Keratinocyte (primary cell): ENCODE data around the gene LDB1. TPM values are rescaled to one million over a fixed set of nuclear protein-coding genes. Genes with fewer than 3 reads are reported as not detected.

ENCODE experiments used
- DNase-seq: peaks from one replicate; pipeline ENCODE4 v3.0.0-alpha.2; 2011; ENCODE audit warnings: low read depth, missing footprints, low spot score
- FAIRE-seq: peaks from 2 replicates; lab custom pipeline; 2011; peaks lifted over from hg19 to GRCh38; lab: Jason Lieb, UNC
- H2AFZ ChIP-seq: 2 replicates; pipeline ENCODE4 v1.6.0; 2012; ENCODE audit warnings: low read length, control low read depth, inconsistent platforms; ENCODE audit not compliant: control insufficient read depth
- H3K27ac ChIP-seq: 2 replicates; pipeline ENCODE4 v1.5.1; 2011; ENCODE audit warnings: low read length; ENCODE audit not compliant: control insufficient read depth, insufficient read depth
- H3K27me3 ChIP-seq: 3 replicates; pipeline ENCODE4 v1.6.0; 2011; ENCODE audit warnings: low read length; ENCODE audit not compliant: control insufficient read depth, insufficient read depth; ENCODE audit errors: extremely low read depth
- H3K36me3 ChIP-seq, 2 experiments: 2 replicates in 1 of 2; 3 replicates in 1 of 2; pipeline ENCODE4 v1.5.1; 2011; ENCODE audit warnings: low read length in 2 of 2, mild to moderate bottlenecking in 1 of 2; ENCODE audit not compliant: control insufficient read depth in 2 of 2, insufficient read depth in 2 of 2; ENCODE audit errors: extremely low read depth in 1 of 2
- H3K4me1 ChIP-seq: 3 replicates; pipeline ENCODE4 v1.5.1; 2011; ENCODE audit warnings: low read length; ENCODE audit not compliant: control insufficient read depth, insufficient read depth; ENCODE audit errors: extremely low read depth
- H3K4me2 ChIP-seq: 3 replicates; pipeline ENCODE4 v1.6.0; 2011; ENCODE audit warnings: low read depth, low read length; ENCODE audit not compliant: control insufficient read depth, insufficient read depth; ENCODE audit errors: extremely low read depth
- H3K4me3 ChIP-seq, 3 experiments: fragments of 200-600 bp in 1 of 3; sonication (generic) in 1 of 3; 2 replicates in 2 of 3; 3 replicates in 1 of 3; pipeline ENCODE4 v1.5.1; 2011 to 2016; ENCODE audit warnings: low read length in 3 of 3, mild to moderate bottlenecking in 3 of 3, control low read depth in 2 of 3, inconsistent platforms in 1 of 3, low read depth in 1 of 3, mixed read lengths in 1 of 3, mixed run types in 1 of 3, moderate library complexity in 1 of 3; ENCODE audit not compliant: control insufficient read depth in 2 of 3, insufficient read depth in 2 of 3; ENCODE audit errors: extremely low read depth in 1 of 3
- H3K79me2 ChIP-seq: 2 replicates; pipeline ENCODE4 v1.6.0; 2012; ENCODE audit warnings: low read length; ENCODE audit not compliant: control insufficient read depth, insufficient read depth
- H3K9ac ChIP-seq: 3 replicates; pipeline ENCODE4 v1.6.0; 2011; ENCODE audit warnings: low read length; ENCODE audit not compliant: control insufficient read depth, insufficient read depth; ENCODE audit errors: extremely low read depth
- H3K9me1 ChIP-seq: 3 replicates; pipeline ENCODE4 v1.6.0; 2011; ENCODE audit warnings: low read length; ENCODE audit not compliant: control insufficient read depth, insufficient read depth; ENCODE audit errors: extremely low read depth
- H3K9me3 ChIP-seq: 2 replicates; pipeline ENCODE4 v1.5.1; 2012; ENCODE audit warnings: low read depth, low read length; ENCODE audit not compliant: control insufficient read depth
- H4K20me1 ChIP-seq: 3 replicates; pipeline ENCODE4 v1.6.0; 2011; ENCODE audit warnings: low read length; ENCODE audit not compliant: control insufficient read depth, insufficient read depth; ENCODE audit errors: extremely low read depth
- EZH2 ChIP-seq: IDR thresholded peaks from one replicate; pipeline ENCODE4 v1.6.1; 2012; ENCODE audit warnings: inconsistent platforms, mild to moderate bottlenecking, low read length, moderate library complexity
- dilution Hi-C: fragments of 300-500 bp; cut with MboI; formaldehyde crosslinking; loops from one replicate; pipeline ENCODE4 v1.7.0; 2020; ENCODE audit warnings: low sequenced_read_pairs; ENCODE audit not compliant: extremely low pct_ligation_motif_present
- polyA plus RNA-seq, 5 experiments: library from polyadenylated mRNA; depleted of rRNA in 3 of 5; stranded (reverse) in 3 of 5; stranded (forward) in 1 of 5; unstranded in 1 of 5; fragments of >200 nt; gene quantifications; 1 replicate in 1 of 5; 2 replicates in 3 of 5; 3 replicates in 1 of 5; pipeline versions ENCODE4 v1.2.1 to v1.2.3, GENCODE V29; 2011 to 2012; ENCODE audit warnings: missing spikeins in 2 of 5, low read depth in 1 of 5, low replicate concordance in 1 of 5
- TF ChIP-seq, protein P1 (sequence below), 3 experiments: IDR thresholded peaks in 1 of 3; conservative IDR thresholded peaks in 1 of 3; optimal IDR thresholded peaks in 1 of 3; 2 replicates in 2 of 3; 3 replicates in 1 of 3; pipeline versions ENCODE3 to v1.5.1; 2011; ENCODE audit warnings: low read length in 3 of 3, mild to moderate bottlenecking in 3 of 3, moderate library complexity in 2 of 3, control low read depth in 1 of 3, inconsistent platforms in 1 of 3; ENCODE audit not compliant: insufficient read depth in 2 of 3; ENCODE audit errors: extremely low read depth in 1 of 3

Gene LDB1
- polyA plus RNA-seq, 1 donor (not counting 4 experiments of a cell fraction or from before 2014, with no cell fraction given): 97.3 TPM

DNA sequence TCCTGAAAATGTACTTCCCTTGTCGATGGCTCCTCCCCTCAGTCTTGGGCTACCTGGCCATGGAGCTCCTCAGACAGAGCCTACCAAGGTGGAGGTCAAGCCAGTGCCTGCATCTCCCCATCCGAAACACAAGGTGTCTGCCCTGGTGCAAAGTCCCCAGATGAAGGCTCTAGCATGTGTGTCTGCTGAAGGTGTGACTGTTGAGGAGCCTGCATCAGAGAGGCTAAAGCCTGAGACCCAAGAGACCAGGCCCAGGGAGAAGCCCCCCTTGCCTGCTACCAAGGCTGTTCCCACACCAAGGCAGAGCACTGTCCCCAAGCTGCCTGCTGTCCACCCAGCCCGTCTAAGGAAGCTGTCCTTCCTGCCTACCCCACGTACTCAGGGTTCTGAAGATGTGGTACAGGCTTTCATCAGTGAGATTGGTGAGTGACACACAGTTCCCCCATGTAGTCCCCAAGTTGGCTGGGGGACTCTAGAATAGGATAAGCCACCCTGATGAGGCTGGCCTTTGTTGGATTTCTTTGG is 21.5 kb upstream of the LDB1 start:
- H2AFZ ChIP-seq: no peak overlapping the region
- peaks cover 7% of the 10 kb centered on the region for H3K4me1 ChIP-seq
- no peaks in the 10 kb centered on the region for H3K9me3 ChIP-seq
- TF ChIP-seq, protein P1, sequence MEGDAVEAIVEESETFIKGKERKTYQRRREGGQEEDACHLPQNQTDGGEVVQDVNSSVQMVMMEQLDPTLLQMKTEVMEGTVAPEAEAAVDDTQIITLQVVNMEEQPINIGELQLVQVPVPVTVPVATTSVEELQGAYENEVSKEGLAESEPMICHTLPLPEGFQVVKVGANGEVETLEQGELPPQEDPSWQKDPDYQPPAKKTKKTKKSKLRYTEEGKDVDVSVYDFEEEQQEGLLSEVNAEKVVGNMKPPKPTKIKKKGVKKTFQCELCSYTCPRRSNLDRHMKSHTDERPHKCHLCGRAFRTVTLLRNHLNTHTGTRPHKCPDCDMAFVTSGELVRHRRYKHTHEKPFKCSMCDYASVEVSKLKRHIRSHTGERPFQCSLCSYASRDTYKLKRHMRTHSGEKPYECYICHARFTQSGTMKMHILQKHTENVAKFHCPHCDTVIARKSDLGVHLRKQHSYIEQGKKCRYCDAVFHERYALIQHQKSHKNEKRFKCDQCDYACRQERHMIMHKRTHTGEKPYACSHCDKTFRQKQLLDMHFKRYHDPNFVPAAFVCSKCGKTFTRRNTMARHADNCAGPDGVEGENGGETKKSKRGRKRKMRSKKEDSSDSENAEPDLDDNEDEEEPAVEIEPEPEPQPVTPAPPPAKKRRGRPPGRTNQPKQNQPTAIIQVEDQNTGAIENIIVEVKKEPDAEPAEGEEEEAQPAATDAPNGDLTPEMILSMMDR (optimal IDR thresholded peaks at IDR 0.05 in 1 of 3, IDR thresholded peaks at IDR 0.05 in 1 of 3, conservative IDR thresholded peaks at IDR 0.05 in 1 of 3; ENCODE audit: extremely low read depth in 1 of 3, insufficient read depth in 2 of 3, low read length in 3 of 3): no peak
- TF ChIP-seq EZH2: no peak
- peaks cover 59 to 65% of the 10 kb centered on the region in 2 experiments for H3K36me3 ChIP-seq
- dilution Hi-C loops: no loop called here
- peaks cover 3% of the 10 kb centered on the region for H3K9me1 ChIP-seq
- DNase-seq (no peak), FAIRE-seq (no peak)
- H3K79me2 ChIP-seq: peaks cover 79% of the 10 kb centered on the region
- peaks cover 40% of the 10 kb centered on the region for H4K20me1 ChIP-seq
- no peak overlapping the region for H3K9ac ChIP-seq
- H3K27ac ChIP-seq: no peak overlapping the region
- no peak overlapping the region for H3K4me3 ChIP-seq
- no peaks in the 10 kb centered on the region for H3K27me3 ChIP-seq
- no peak overlapping the region for H3K4me2 ChIP-seq

DNA sequence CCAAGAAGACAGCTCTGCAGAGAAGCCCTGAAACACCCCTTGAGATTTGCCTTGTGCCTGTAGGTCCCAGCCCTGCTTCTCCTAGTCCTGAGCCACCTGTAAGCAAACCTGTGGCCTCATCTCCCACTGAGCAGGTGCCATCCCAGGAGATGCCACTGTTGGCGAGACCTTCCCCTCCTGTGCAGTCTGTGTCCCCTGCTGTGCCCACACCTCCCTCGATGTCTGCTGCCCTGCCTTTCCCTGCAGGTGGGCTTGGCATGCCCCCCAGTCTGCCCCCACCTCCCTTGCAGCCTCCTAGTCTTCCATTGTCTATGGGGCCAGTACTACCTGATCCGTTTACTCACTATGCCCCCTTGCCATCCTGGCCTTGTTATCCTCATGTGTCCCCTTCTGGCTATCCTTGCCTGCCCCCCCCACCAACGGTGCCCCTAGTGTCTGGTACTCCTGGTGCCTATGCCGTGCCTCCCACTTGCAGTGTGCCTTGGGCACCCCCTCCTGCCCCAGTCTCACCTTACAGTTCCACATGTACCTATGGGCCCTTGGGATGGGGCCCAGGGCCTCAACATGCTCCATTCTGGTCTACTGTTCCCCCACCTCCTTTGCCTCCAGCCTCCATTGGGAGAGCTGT is 20.9 kb upstream of the LDB1 start:
- H3K9ac ChIP-seq: no peak overlapping the region
- dilution Hi-C loops: no loop called here
- H3K4me2 ChIP-seq: no peak overlapping the region
- peaks cover 57 to 61% of the 10 kb centered on the region in 2 experiments for H3K36me3 ChIP-seq
- TF ChIP-seq, protein P1 (optimal IDR thresholded peaks at IDR 0.05 in 1 of 3, IDR thresholded peaks at IDR 0.05 in 1 of 3, conservative IDR thresholded peaks at IDR 0.05 in 1 of 3; ENCODE audit: extremely low read depth in 1 of 3, insufficient read depth in 2 of 3, low read length in 3 of 3): no peak
- TF ChIP-seq EZH2: no peak
- DNase-seq (no peak), FAIRE-seq (no peak)
- H2AFZ ChIP-seq: no peak overlapping the region
- H3K27ac ChIP-seq: no peak overlapping the region
- H3K27me3 ChIP-seq: no peaks in the 10 kb centered on the region
- H3K4me1 ChIP-seq: peaks cover 13% of the 10 kb centered on the region
- peaks cover 46% of the 10 kb centered on the region for H4K20me1 ChIP-seq
- H3K9me3 ChIP-seq: no peaks in the 10 kb centered on the region
- no peak overlapping the region for H3K4me3 ChIP-seq
- peaks cover 82% of the 10 kb centered on the region for H3K79me2 ChIP-seq
- peaks cover 3% of the 10 kb centered on the region for H3K9me1 ChIP-seq
